Gastrocnemius medialis (tissue), 4 donors: ENCODE measurements around the gene F5.

Experiments
- POLR2A ChIP-seq, 2 donors: fragments of 450-650 bp; IDR thresholded peaks; one replicate each; pipeline ENCODE4 v1.6.1; 2017; ENCODE audit warnings: antibody characterized with exemption in 2 of 2, mild to moderate bottlenecking in 2 of 2, moderate library complexity in 2 of 2
- TF ChIP-seq, protein P1 (sequence below), 5 experiments: fragments of 450-650 bp in 3 of 5; fragments of 200-600 bp in 2 of 5; sonication (generic) in 2 of 5; IDR thresholded peaks in 4 of 5; conservative IDR thresholded peaks in 1 of 5; 1 replicate in 4 of 5; 2 replicates in 1 of 5; pipeline ENCODE4 v1.5.1; 2016 to 2019; ENCODE audit warnings: antibody characterized with exemption in 5 of 5, mild to moderate bottlenecking in 3 of 5, moderate library complexity in 3 of 5

DNA sequence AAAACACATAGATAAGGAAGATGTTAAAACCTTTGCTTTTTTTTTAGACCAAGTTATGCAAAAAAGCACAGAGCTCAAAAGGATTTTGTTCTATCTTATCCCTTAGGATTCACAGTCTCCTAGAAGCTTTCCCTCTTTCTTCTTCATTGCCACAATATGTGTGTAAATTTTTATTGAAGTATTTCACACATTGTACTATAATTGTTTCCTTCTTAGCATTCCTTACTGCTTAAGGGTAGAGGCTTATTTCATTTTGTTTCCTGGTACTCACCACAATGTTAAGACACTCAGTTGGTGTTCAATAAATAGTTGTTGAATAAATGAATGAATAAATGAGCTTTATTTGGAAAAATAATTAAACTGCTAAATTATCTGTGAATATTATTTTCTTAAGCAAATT is 70.6 kb downstream of the F5 start:
- TF ChIP-seq, protein P1, sequence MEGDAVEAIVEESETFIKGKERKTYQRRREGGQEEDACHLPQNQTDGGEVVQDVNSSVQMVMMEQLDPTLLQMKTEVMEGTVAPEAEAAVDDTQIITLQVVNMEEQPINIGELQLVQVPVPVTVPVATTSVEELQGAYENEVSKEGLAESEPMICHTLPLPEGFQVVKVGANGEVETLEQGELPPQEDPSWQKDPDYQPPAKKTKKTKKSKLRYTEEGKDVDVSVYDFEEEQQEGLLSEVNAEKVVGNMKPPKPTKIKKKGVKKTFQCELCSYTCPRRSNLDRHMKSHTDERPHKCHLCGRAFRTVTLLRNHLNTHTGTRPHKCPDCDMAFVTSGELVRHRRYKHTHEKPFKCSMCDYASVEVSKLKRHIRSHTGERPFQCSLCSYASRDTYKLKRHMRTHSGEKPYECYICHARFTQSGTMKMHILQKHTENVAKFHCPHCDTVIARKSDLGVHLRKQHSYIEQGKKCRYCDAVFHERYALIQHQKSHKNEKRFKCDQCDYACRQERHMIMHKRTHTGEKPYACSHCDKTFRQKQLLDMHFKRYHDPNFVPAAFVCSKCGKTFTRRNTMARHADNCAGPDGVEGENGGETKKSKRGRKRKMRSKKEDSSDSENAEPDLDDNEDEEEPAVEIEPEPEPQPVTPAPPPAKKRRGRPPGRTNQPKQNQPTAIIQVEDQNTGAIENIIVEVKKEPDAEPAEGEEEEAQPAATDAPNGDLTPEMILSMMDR (IDR thresholded peaks at IDR 0.05 in 4 of 5, conservative IDR thresholded peaks at IDR 0.05 in 1 of 5): no peak
- no peak for TF ChIP-seq POLR2A (IDR thresholded peaks at IDR 0.05)
